ENCODE data around the gene KIRREL3.

DNA sequence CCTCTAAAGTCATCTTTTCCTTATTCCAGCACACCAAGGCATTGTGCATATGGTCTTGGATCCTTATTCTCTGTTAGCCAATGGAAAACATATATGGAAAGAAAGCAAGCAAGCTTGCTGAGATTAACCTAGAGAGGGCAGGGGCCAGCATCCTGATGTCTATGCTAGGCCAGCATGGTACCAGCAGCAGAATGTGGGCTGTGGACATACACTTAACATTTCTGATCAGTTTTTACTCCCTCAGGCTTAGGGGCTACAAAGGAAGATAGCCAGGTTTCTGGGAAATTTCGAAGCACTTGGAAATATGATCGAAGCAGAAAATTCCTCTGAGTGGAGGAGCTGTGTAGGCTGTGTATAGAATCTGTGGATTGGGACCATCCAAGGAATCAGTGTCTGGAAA lies 578.1 kb downstream of the KIRREL3 start:
- TF ChIP-seq, protein P1, sequence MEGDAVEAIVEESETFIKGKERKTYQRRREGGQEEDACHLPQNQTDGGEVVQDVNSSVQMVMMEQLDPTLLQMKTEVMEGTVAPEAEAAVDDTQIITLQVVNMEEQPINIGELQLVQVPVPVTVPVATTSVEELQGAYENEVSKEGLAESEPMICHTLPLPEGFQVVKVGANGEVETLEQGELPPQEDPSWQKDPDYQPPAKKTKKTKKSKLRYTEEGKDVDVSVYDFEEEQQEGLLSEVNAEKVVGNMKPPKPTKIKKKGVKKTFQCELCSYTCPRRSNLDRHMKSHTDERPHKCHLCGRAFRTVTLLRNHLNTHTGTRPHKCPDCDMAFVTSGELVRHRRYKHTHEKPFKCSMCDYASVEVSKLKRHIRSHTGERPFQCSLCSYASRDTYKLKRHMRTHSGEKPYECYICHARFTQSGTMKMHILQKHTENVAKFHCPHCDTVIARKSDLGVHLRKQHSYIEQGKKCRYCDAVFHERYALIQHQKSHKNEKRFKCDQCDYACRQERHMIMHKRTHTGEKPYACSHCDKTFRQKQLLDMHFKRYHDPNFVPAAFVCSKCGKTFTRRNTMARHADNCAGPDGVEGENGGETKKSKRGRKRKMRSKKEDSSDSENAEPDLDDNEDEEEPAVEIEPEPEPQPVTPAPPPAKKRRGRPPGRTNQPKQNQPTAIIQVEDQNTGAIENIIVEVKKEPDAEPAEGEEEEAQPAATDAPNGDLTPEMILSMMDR (IDR thresholded peaks at IDR 0.05; ENCODE audit: insufficient read depth, low read length), result no peak
- TF ChIP-seq GABPA (IDR thresholded peaks at IDR 0.05; ENCODE audit: low read depth) (no peak), POLR2AphosphoS5 (IDR thresholded peaks at IDR 0.05; ENCODE audit: low read depth) (no peak; the same call in 1 of the 2 replicates)

All from HL-60 (cell line).